Measurements from ENCODE around the gene LCE1E.

Gene LCE1E

GRCh38 chr1:152770411-152770810 lies 15.6 kb upstream of the LCE1E start (continued):
- TF ChIP-seq ZBTB26 (tag by site-specific recombination; optimal IDR thresholded peaks at IDR 0.05) (no peak), ZBTB8A (tag by site-specific recombination; IDR thresholded peaks at IDR 0.05) (no peak), ZNF335 (tag by site-specific recombination; conservative IDR thresholded peaks at IDR 0.05) (no peak), ZNF266 (tag by site-specific recombination; IDR thresholded peaks at IDR 0.05; ENCODE audit: low read depth) (no peak), SETDB1 (IDR thresholded peaks at IDR 0.05; ENCODE audit: insufficient read length, low read length) (no peak), ZBTB10 (tag by site-specific recombination; IDR thresholded peaks at IDR 0.05) (no peak)

GRCh38 chr1:152774875-152775274 lies 11.2 kb upstream of the LCE1E start, which contains the start of gene LCE1F:
LCE1F (plus strand) TSS chr1:152775140; CDS start chr1:152776372, 1,232 bp downstream.
- Histone ChIP-seq H3K36me3 (ENCODE audit: control insufficient read depth in 2 of 2, insufficient read depth in 1 of 2, low read length in 2 of 2) (no peaks in the 10 kb centered on the region), H3K27ac (ENCODE audit: extremely low read depth, low read depth, low read length) (no peak within 1 kb of the TSS), H3K4me1 (ENCODE audit: control insufficient read depth, insufficient read depth, low read length) (no peaks in the 10 kb centered on the region), H3K4me3 (ENCODE audit: low read depth, low read length) (no peak within 1 kb of the TSS), H3K9me3 (ENCODE audit: control insufficient read depth, insufficient read depth, low read depth, low read length) (no peaks in the 10 kb centered on the region)
- no peak for TF ChIP-seq ZBTB44 (tag by site-specific recombination; IDR thresholded peaks at IDR 0.05)
- no peak for TF ChIP-seq ZNF362 (tag by site-specific recombination; IDR thresholded peaks at IDR 0.05)
- TF ChIP-seq ZNF214 (tag by site-specific recombination; IDR thresholded peaks at IDR 0.05; ENCODE audit: borderline replicate concordance), result no peak
- TF ChIP-seq ZNF544 (tag by site-specific recombination; IDR thresholded peaks at IDR 0.05), result no peak
- TF ChIP-seq ZNF391 (tag by site-specific recombination; IDR thresholded peaks at IDR 0.05; ENCODE audit: borderline replicate concordance, low read depth), result no peak
- CTCF ChIA-PET, result interaction anchor here (0.8 to 1.2 kb wide), 2 partner anchors 10 to 17 kb away, joined by 3 read pairs; partner anchors contain the start of gene KPRP
- POLR2A ChIA-PET, result no interaction called here

- Histone ChIP-seq H3K9me3 (ENCODE audit: control insufficient read depth, insufficient read depth, low read depth, low read length) (no peaks in the 10 kb centered on the region), H3K4me1 (ENCODE audit: control insufficient read depth, insufficient read depth, low read length) (no peaks in the 10 kb centered on the region), H3K27ac (ENCODE audit: extremely low read depth, low read depth, low read length) (no peak overlapping the region), H3K4me3 (ENCODE audit: low read depth, low read length) (no peak overlapping the region), H3K36me3 (ENCODE audit: control insufficient read depth in 2 of 2, insufficient read depth in 1 of 2, low read length in 2 of 2) (no peaks in the 10 kb centered on the region)
- TF ChIP-seq ZNF501 (tag by site-specific recombination; IDR thresholded peaks at IDR 0.05) (no peak), ZNF266 (tag by site-specific recombination; IDR thresholded peaks at IDR 0.05; ENCODE audit: low read depth) (no peak), ZNF596 (tag by site-specific recombination; IDR thresholded peaks at IDR 0.05) (no peak), ZNF530 (tag by site-specific recombination; IDR thresholded peaks at IDR 0.05; ENCODE audit: low read depth) (no peak), ZNF677 (tag by site-specific recombination; IDR thresholded peaks at IDR 0.05) (no peak), ZEB2 (tag by site-specific recombination; IDR thresholded peaks at IDR 0.05) (no peak), ZNF324 (tag by site-specific recombination; IDR thresholded peaks at IDR 0.05) (no peak), ZNF747 (tag by site-specific recombination; IDR thresholded peaks at IDR 0.05) (no peak), ZNF274 (IDR thresholded peaks at IDR 0.05; ENCODE audit: low read length) (no peak), ZNF274 (tag by site-specific recombination; IDR thresholded peaks at IDR 0.05; ENCODE audit: borderline replicate concordance) (no peak), ZBTB20 (tag by site-specific recombination; IDR thresholded peaks at IDR 0.05) (no peak), ZSCAN4 (tag by site-specific recombination; IDR thresholded peaks at IDR 0.05) (no peak), ZBTB1 (tag by site-specific recombination; IDR thresholded peaks at IDR 0.05) (no peak)
- POLR2A ChIA-PET, result no interaction called here
- CTCF ChIA-PET, result interaction anchor here (1.8 to 2.5 kb wide), 2 partner anchors 9 to 123 kb away, joined by 7 to 21 read pairs; no protein-coding TSS in a partner anchor
Measured at GRCh38 chr1:152776361-152776760, 9.7 kb upstream of the LCE1E start.
